Measurements from ENCODE around the gene C12orf75.
"Not testable (repeated sequence)": the region's sequence is repeated elsewhere in the genome, so short reads cannot be mapped to it uniquely, and the experiment has no call there.

The C12orf75 gene

GRCh38 chr12:105336411-105336810 lies 5.9 kb downstream of the C12orf75 start:
- DNase-seq: no peak

GRCh38 chr12:105337391-105337790 lies 6.9 kb downstream of the C12orf75 start:
- DNase-seq: no peak

- no peak for DNase-seq
Observed at GRCh38 chr12:105338966-105339365, 8.5 kb downstream of the C12orf75 start.

- no peak for DNase-seq
Observed at GRCh38 chr12:105341010-105341409, 10.5 kb downstream of the C12orf75 start.

- DNase-seq: not testable (repeated sequence)
Observed at GRCh38 chr12:105341620-105342019, 11.1 kb downstream of the C12orf75 start.

DNA sequence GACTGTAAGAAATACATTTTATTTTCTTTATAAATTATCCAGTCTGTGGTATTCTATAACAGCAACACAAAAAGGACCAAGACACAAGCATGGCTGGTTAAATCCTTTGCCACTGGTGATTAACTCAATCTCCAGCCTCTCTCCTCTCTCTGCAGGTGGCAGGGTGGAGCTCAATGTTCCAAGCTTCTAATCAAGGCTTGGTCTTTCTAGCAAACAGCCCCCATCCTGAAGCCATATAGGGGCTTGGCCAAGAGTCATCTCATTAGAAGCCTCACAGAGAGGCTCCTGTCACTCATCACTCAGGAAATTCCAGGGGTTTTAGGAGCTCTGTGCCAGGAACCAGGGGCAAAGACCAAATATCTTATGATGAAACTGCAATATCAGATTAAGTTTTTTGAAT lies 12.0 kb downstream of the C12orf75 start:
- DNase-seq: no peak

DNA sequence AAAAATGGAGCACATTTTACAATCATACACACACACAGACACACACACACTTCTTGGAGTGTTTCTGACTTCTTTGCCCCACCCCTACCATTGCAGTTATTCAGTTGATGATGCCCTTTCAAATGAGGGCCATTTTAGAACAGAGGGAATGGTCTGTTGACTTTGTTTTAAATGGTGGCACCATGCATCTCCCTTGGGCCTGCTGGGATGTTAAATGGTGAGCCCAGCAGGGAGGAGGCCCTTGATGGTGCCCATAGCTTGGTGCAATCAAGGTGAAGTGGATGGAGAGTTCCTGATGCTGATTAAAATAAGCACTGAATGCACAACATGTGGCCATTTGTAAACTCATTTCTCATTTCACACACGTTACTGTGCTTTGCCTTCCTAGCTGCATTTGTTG lies 13.3 kb downstream of the C12orf75 start:
- no peak for DNase-seq

DNA sequence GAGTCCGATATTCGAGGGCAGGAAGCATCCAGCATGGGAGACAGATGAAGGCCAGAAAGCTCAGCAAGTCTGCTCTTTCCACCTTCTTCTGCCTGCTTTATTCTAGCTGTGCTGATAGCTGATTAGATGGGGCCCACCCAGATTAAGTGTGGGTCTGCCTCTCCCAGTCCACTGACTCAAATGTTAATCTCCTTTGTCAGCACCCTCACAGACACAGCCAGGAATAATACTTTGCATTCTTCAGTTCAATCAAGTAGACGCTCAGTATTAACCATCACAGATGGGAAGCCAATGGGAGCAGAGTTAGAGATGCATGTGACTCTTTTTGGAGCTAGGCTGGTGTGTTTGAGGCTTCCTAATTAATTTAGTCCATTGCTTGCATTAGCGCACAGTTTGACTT lies 17.0 kb downstream of the C12orf75 start:
- no peak for DNase-seq

- DNase-seq: no peak
Observed at GRCh38 chr12:105348142-105348541, 17.7 kb downstream of the C12orf75 start.

GRCh38 chr12:105348561-105348960 lies 18.1 kb downstream of the C12orf75 start:
- DNase-seq: no peak

GRCh38 chr12:105349138-105349537 lies 18.6 kb downstream of the C12orf75 start:
- DNase-seq: no peak

DNA sequence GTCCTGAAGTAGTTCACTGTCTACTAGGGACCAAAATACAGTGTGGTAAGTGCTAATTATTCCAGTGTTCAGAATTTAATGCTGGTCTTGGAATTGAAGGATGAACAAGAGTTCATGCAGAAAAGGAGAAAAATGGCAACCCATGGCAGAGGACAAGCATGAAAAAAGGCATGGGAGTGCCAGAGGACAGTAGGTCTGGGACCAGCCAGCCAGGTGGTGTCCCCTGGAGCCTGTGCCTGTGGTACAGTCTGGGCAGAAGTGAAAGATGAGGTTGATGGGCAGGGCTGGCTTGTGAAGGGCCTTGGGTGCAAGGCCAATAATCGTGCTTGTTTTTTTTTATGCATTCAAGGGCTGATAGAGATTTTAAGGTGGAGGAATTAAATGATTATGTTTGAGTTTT lies 21.0 kb downstream of the C12orf75 start:
- DNase-seq: no peak

DNA sequence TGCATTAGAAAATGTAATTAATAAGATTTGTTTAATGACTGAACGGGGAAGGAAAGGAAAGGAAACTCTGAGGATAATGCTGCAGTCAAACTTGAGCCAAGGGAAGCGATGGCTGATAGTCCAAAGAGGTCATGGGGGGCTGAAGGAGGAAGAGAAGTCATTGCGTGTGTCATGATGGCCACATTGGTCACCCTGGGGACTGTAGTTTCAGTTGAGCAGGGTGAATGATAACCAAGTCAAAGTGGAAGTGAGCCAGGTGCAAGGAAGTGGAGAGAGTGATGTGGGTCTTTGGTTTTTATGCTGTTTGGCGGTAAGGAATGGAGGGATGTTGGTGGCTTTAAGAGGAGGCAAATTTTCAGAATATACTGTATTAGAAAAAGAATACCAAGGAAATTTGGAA lies 21.6 kb downstream of the C12orf75 start:
- DNase-seq: no peak

DNA sequence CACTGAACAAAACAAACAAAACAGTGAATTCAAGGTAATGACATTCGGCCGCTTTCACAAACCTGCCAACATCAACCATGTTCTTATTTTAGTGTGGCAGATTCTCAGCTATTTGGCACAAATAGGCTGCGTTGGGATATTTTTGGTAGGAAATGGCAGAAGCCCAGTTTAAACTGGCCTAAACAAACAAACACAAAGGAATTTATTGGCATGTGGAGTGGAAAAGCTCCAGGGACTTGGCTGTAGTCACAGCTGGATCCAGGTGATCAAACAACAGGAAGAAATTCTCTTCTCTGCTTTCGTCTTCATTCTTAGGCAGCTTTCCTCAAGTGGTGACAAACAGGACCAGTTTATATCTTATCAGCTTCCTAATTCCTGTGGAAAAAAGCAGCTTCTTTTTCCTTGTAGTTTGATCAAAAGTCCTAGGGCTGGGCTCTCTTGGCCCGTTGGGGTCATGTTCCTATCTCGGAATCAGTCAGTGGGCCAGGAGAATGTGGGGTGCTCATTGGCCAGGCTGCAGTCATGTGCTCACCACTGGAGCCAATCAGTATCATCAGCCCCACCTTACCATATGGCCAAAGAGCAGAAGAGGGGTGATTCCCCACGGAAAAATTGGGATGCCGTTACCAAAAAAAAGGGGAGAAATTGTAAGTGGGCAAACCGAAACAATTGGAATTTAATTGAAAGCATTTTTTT lies 22.6 kb downstream of the C12orf75 start:
- no peak for DNase-seq

DNA sequence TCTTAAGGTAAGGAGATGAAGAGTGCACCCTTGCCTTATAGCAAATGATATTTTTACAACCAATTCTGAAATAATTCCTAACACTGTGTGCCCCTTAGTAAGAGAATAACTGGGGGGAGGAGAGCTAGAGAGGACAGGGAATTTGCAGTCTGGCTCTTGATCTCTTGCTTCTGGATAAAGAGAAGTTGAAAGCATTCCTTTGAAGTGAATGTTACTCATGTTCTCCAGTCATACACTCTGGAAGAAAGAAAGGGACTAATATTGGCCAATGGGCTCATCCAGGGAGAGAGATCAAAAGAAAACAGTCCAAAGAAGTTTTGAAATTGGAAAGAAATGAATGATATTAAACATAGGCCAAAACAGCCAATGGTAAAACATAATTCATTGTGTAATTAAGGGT lies 25.3 kb downstream of the C12orf75 start:
- DNase-seq: no peak

DNA sequence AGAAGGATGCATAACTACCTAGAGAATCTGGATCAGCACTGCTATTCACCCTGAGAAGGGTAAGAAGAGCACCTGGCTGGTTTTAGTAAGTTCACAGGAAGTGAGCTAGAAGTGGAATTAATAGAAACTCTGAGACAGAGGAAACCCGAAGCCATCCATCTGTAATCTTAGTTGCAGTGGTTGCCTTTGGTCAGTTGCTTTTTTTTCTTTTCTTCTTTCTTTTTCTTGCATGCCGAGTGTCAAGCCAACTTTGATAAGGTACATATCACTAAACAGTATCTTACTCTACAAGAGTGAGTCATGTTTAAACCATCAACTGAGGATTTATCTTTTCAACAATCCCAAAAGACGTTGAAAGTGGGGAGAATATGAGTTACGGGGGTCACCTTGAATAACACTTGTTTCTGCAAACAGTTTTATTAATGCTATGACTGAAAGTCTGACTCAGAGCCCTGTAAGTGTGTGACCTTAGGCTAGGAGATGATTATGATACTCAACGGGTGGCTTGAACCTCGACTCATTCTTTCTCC lies 26.7 kb downstream of the C12orf75 start:
- DNase-seq: no peak

DNA sequence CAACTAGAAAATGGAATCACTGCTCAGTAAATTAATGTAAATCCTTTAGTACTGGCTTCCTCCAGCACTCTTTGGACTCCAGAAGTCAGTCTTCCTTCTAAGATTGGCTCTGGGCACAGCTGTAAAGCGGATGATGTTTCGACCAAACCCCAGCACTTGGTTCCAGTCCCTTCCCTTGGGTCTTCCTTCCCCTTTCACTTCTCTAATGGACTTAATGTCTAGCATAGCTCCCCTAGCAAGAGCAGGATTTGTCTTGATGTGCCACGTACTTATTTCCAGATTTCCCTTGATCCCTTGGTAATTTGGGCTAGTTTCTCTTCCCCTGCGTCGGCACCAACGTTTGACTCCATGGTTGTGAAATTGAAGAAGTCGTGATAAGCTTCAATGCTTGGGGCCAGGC lies 28.3 kb downstream of the C12orf75 start:
- no peak for DNase-seq

DNA sequence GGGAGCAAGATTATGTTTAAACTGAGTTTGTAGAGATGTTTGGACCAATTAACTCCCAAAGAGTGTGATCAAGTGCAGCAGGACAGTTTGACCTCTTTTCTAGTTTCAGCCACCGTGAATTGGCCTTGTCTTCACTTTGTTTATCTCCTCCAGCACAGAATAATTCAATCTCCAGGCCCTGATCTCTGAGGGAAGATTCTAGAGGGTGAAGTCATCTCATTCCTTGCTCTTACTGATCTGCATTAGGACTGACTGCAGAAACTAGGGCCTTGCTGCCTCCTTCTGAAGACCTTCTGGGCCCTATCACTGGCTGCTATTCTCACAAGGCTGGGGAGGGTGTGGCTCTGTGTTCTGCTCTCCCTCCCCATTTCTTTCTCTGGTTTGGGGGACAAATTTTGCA lies 29.4 kb downstream of the C12orf75 start:
- no peak for DNase-seq

DNA sequence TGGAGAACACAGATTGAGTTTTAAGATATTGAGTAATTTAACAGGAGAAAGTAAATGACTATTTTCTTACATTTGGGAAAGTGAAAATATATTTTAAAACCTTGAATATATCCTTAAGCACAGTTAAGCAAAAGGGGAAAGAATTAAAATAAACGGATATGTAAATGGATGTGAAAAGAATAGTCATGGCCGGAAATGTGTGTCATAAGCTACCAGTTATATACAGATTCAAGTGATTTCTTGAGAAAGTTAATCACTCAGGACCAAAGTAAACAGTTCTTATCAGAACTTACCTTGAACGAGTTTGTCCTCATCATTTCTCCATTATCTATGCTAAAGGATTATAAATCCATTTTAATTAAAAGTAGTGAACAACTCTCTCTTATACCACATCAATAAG lies 33.4 kb downstream of the C12orf75 start:
- DNase-seq: no peak

DNA sequence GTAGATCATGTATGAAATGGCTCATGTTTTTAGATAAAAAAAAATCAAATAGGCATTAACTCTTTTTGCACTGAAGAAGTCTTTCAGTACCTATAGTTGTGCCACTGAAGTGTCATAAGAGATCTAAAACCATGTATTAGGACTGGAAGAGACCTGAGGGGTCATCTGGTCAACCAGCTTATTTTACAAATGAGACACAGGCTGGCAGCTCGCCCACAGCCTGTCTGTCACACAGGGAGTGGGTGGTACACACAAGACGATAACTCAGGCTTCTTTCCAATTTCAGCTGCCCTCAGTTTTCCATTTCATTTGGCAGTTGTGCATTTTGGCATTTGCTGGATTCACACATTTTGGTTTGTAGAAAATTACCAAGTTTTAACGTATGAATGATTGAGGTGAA lies 34.7 kb downstream of the C12orf75 start:
- DNase-seq: no peak

- no peak for DNase-seq
Observed at GRCh38 chr12:105368047-105368646, 37.7 kb downstream of the C12orf75 start.

- no peak for DNase-seq
Observed at GRCh38 chr12:105369014-105369413, 38.5 kb downstream of the C12orf75 start.

- no peak for DNase-seq
Observed at GRCh38 chr12:105374303-105374702, 43.8 kb downstream of the C12orf75 start.

- no peak for DNase-seq
Observed at GRCh38 chr12:105377077-105377476, 46.6 kb downstream of the C12orf75 start.

DNA sequence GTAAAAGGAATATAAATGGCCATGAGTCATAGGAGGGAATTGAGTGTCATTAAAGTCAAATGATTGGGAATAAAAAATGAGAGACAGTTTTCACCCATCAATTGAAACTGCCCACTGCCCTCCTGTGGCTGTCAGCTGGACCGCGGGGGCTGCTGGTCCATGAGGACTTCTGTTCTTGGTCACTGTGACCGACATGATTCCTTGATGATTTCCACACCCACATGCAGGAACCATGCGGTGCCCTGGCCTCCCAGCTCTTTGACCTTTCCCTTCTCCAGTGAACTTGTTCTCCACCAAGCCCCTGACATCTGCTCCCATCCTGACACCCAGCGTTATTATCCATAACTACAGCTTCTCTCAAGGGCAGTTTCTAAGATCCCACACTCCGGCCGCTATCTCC lies 48.4 kb downstream of the C12orf75 start:
- no peak for DNase-seq

Measured in NCI-H1105 (cell line).